NCI-H2029 treated with DMSO at 0.1 percent for 48 hours (cell line): ENCODE measurements around the gene KIAA0319L.
"Not testable (repeated sequence)": the region's sequence is repeated elsewhere in the genome, so short reads cannot be mapped to it uniquely, and the experiment has no call there.

Experiments
- DNase-seq: peaks from one replicate; lab custom pipeline; 2025; lab: John Stamatoyannopoulos, UW

KIAA0319L gene

GRCh38 chr1:35557118-35557610 is at the start of gene KIAA0319L:
Gene KIAA0319L (minus strand): TSS chr1:35557403. CDS start chr1:35554491, 2,912 bp downstream.
- peak; percentile 59 for DNase-seq

GRCh38 chr1:35605867-35606182 is 48.6 kb upstream of the KIAA0319L start:
- DNase-seq, result no peak

- DNase-seq, result no peak
Measured at GRCh38 chr1:35605071-35605866, 48.1 kb upstream of the KIAA0319L start.

- no peak for DNase-seq
Measured at GRCh38 chr1:35603941-35604340, 46.7 kb upstream of the KIAA0319L start.

GRCh38 chr1:35603468-35603867 is 46.3 kb upstream of the KIAA0319L start:
- DNase-seq, result no peak

GRCh38 chr1:35600593-35600992 is 43.4 kb upstream of the KIAA0319L start:
- DNase-seq, result no peak

GRCh38 chr1:35599411-35599810 is 42.2 kb upstream of the KIAA0319L start:
- no peak for DNase-seq

- DNase-seq, result no peak
Measured at GRCh38 chr1:35598895-35599294, 41.7 kb upstream of the KIAA0319L start.

- DNase-seq, result no peak
Measured at GRCh38 chr1:35597870-35598269, 40.7 kb upstream of the KIAA0319L start.

- DNase-seq, result no peak
Measured at GRCh38 chr1:35595684-35596083, 38.5 kb upstream of the KIAA0319L start.

GRCh38 chr1:35594005-35594760 is 37.0 kb upstream of the KIAA0319L start:
- DNase-seq, result no peak

- DNase-seq, result no peak
Measured at GRCh38 chr1:35592991-35593769, 36.0 kb upstream of the KIAA0319L start.

GRCh38 chr1:35591211-35591610 is 34.0 kb upstream of the KIAA0319L start:
- no peak for DNase-seq

- no peak for DNase-seq
Measured at GRCh38 chr1:35590476-35591040, 33.4 kb upstream of the KIAA0319L start.

GRCh38 chr1:35589516-35590427 is 32.6 kb upstream of the KIAA0319L start:
- DNase-seq, result no peak

- DNase-seq, result no peak
Measured at GRCh38 chr1:35588197-35588910, 31.2 kb upstream of the KIAA0319L start.

- no peak for DNase-seq
Measured at GRCh38 chr1:35587736-35588135, 30.5 kb upstream of the KIAA0319L start.

- no peak for DNase-seq
Measured at GRCh38 chr1:35586808-35587207, 29.6 kb upstream of the KIAA0319L start.

GRCh38 chr1:35585805-35586204 is 28.6 kb upstream of the KIAA0319L start:
- DNase-seq, result not testable (repeated sequence)

GRCh38 chr1:35585281-35585680 is 28.1 kb upstream of the KIAA0319L start:
- DNase-seq, result no peak
